Uterus (tissue), 4 donors: ENCODE measurements around the gene LMAN2. TPM values are rescaled to one million over a fixed set of nuclear protein-coding genes. Genes with fewer than 3 reads are reported as not detected.
"Not testable (repeated sequence)": the region's sequence is repeated elsewhere in the genome, so short reads cannot be mapped to it uniquely, and the experiment has no call there.

Experiments
- DNase-seq, 2 donors: peaks; one replicate each; pipeline ENCODE4 v3.0.0-alpha.2; 2019 to 2020
- H3K27ac ChIP-seq, 2 donors: fragments of 200-600 bp; sonication (generic); 1 replicate in 1 of 2; 2 replicates in 1 of 2; pipeline ENCODE4 v1.5.1; 2016 to 2018
- H3K27me3 ChIP-seq, 2 donors: fragments of 200-600 bp; sonication (generic); one replicate each; pipeline ENCODE4 v1.5.1; 2018 to 2019; ENCODE audit warnings: control low read depth in 1 of 2
- H3K36me3 ChIP-seq, 2 donors: fragments of 200-600 bp; sonication (generic); one replicate each; pipeline ENCODE4 v1.5.1; 2019; ENCODE audit warnings: control low read depth in 1 of 2
- H3K4me1 ChIP-seq, 2 donors: fragments of 200-600 bp; sonication (generic); one replicate each; pipeline ENCODE4 v1.5.1; 2018 to 2019; ENCODE audit warnings: control low read depth in 1 of 2
- H3K4me3 ChIP-seq, 2 donors: fragments of 200-600 bp; sonication (generic); 1 replicate in 1 of 2; 2 replicates in 1 of 2; pipeline ENCODE4 v1.5.1; 2018 to 2019; ENCODE audit warnings: mild to moderate bottlenecking in 1 of 2
- H3K9me3 ChIP-seq, 2 donors: fragments of 200-600 bp; sonication (generic); one replicate each; pipeline ENCODE4 v1.5.1; 2019; ENCODE audit warnings: control low read depth in 1 of 2
- POLR2A ChIP-seq, 2 donors: fragments of 450-650 bp; IDR thresholded peaks; one replicate each; pipeline ENCODE4 v1.6.1; 2016; ENCODE audit warnings: antibody characterized with exemption in 2 of 2, mild to moderate bottlenecking in 1 of 2, moderate library complexity in 1 of 2
- intact Hi-C: fragments of 100-400 bp; cut with DNase I; formaldehyde crosslinking; loops from one replicate; pipeline ENCODE4 v1.15.1; 2023; ENCODE audit warnings: low total_unique reads
- total RNA-seq, 4 donors: library from RNA; depleted of rRNA in 3 of 4; stranded (reverse); fragments of >200 nt in 3 of 4; gene quantifications; one replicate each; pipeline versions ENCODE4 v1.1.0 to v1.2.4, GENCODE V29; 2014 to 2023
- TF ChIP-seq, protein P1 (sequence below), 4 experiments: fragments of 200-600 bp in 2 of 4; fragments of 450-650 bp in 2 of 4; sonication (generic) in 2 of 4; IDR thresholded peaks; one replicate each; pipeline ENCODE4 v1.5.1; 2016 to 2019; ENCODE audit warnings: antibody characterized with exemption in 4 of 4, mild to moderate bottlenecking in 2 of 4, moderate library complexity in 1 of 4
- donor health status: DM: yes; HTN: yes; CAD: no.

Gene LMAN2
- total RNA-seq, 4 donors from 2014 or later, result 83.2 to 210 (median 170) TPM

DNA sequence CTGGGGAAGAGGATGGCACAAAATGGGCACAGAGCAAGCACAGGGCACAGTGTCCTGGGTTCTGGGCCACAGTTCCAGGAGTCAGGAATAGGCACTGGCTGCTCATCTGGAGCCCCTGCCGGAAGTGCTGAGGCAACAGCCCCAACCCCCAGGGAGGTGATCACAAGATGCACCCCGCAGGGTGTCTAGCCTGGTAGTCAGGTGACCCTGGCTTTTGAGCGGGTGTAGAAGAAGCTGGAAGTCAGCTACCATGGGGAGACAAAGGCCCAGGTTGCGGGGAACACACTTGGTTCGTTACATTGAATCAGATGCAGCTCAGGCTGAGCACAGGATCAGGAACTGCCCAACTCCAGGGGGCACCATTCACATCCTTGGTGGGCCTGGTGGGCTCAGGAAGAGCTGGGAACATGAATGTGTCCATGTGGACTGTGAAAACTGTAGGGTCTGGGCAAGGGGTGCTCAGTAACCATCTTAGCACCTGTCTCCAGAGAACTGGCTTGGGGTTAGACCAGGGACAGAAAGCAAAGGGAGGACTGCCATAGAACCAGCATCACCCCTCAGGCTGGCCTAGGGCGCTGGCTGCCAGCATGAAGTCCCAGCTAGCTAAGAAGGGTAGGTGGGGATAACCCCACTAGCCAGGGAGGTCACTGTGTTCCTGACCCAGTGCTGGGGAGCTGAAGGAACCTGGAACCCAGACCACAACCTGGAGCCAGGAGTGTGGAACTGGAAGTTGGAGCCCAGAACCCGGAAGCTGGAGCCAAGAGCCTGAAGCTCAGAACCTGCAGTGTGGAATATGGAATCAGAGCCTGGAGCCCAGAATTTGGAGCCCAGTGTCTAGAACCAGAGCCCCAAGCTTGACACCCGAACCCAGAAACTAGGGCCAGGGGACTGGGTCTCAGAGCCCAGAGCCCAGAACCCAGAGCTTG lies 26.6 kb upstream of the LMAN2 start:
- Histone ChIP-seq H3K4me3 (no peak overlapping the region), H3K9me3 (no peaks in the 10 kb centered on the region), H3K4me1 (no peaks in the 10 kb centered on the region), H3K27me3 (no peaks in the 10 kb centered on the region), H3K27ac (no peak overlapping the region), H3K36me3 (no peaks in the 10 kb centered on the region)
- intact Hi-C loops, result no loop called here
- DNase-seq, result no peak
- no peak for TF ChIP-seq POLR2A (IDR thresholded peaks at IDR 0.05)
- TF ChIP-seq, protein P1, sequence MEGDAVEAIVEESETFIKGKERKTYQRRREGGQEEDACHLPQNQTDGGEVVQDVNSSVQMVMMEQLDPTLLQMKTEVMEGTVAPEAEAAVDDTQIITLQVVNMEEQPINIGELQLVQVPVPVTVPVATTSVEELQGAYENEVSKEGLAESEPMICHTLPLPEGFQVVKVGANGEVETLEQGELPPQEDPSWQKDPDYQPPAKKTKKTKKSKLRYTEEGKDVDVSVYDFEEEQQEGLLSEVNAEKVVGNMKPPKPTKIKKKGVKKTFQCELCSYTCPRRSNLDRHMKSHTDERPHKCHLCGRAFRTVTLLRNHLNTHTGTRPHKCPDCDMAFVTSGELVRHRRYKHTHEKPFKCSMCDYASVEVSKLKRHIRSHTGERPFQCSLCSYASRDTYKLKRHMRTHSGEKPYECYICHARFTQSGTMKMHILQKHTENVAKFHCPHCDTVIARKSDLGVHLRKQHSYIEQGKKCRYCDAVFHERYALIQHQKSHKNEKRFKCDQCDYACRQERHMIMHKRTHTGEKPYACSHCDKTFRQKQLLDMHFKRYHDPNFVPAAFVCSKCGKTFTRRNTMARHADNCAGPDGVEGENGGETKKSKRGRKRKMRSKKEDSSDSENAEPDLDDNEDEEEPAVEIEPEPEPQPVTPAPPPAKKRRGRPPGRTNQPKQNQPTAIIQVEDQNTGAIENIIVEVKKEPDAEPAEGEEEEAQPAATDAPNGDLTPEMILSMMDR (IDR thresholded peaks at IDR 0.05), result no peak

DNA sequence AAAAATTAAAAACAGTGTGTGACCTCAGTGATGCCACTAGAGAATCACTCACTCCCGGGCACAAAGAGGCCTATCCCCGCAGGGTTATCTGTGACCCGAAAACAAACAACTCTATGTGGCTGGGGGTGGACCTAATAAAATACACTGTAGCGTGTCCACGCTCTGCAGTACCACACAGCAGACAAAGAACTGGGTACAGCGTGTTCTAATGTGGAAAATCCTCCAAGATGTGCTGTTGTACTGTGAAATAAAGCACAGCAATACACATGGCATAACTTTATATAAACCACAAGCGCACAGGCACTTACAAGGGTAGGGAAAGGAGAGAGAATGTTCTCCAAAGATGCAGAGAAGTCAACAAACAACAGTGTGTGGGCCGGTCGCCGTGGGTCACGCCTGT lies 24.6 kb upstream of the LMAN2 start:
- Histone ChIP-seq H3K36me3 (no peaks in the 10 kb centered on the region), H3K27ac (no peak overlapping the region), H3K27me3 (no peaks in the 10 kb centered on the region), H3K4me1 (peaks cover 0 to 1% of the 10 kb centered on the region in 2 donors), H3K4me3 (no peak overlapping the region), H3K9me3 (no peaks in the 10 kb centered on the region)
- TF ChIP-seq POLR2A (IDR thresholded peaks at IDR 0.05), result no peak
- TF ChIP-seq, protein P1 (IDR thresholded peaks at IDR 0.05), result no peak
- intact Hi-C loops, result no loop called here
- no peak for DNase-seq

DNA sequence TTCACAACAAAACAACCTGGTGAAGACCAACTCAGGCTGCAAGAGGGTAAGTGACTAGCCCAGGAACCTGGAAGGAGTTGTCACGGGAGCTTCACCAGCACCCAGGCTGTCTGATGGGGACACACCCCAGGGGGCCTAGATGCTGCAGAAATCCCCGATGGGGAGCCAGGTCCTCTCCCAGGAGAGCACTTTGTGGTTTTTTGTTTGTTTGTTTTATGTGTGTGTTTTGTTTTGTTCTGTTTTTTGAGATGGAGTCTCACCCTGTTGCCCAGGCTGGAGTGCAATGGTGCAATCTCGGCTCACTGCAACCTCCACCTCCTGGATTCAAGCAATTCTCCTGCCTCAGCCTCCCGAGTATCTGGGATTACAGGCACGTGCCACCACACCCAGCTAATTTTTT lies 24.0 kb upstream of the LMAN2 start:
- H3K27me3 ChIP-seq, DNase-seq, intact Hi-C loops, H3K27ac ChIP-seq, H3K4me1 ChIP-seq, H3K9me3 ChIP-seq, H3K4me3 ChIP-seq, H3K36me3 ChIP-seq: not testable (repeated sequence)

DNA sequence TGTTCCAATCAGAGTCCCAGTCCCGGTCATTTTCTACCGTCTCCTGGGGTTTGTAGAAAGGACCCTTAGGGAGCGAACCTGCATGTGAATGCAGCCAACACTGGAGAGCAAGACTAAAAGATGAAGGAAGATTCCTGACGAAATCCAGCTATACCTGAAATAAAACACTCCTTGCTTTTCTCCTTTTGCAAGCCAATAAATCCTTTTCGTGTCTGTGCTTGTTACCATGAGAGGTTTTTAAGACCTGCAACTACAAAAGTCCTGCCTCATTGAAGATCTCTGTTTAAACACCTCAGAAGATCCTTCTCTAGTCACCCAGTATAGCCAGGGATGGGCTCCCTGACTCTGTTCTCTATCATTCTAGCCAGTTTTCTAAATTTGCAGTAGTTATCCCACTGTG lies 22.7 kb upstream of the LMAN2 start:
- Histone ChIP-seq H3K4me3 (no peak overlapping the region), H3K4me1 (peaks cover 0 to 7% of the 10 kb centered on the region in 2 donors), H3K36me3 (no peaks in the 10 kb centered on the region), H3K9me3 (no peaks in the 10 kb centered on the region), H3K27me3 (no peaks in the 10 kb centered on the region), H3K27ac (no peak overlapping the region)
- intact Hi-C loops, result no loop called here
- DNase-seq, result no peak
- TF ChIP-seq, protein P1 (IDR thresholded peaks at IDR 0.05), result no peak
- TF ChIP-seq POLR2A (IDR thresholded peaks at IDR 0.05), result no peak

DNA sequence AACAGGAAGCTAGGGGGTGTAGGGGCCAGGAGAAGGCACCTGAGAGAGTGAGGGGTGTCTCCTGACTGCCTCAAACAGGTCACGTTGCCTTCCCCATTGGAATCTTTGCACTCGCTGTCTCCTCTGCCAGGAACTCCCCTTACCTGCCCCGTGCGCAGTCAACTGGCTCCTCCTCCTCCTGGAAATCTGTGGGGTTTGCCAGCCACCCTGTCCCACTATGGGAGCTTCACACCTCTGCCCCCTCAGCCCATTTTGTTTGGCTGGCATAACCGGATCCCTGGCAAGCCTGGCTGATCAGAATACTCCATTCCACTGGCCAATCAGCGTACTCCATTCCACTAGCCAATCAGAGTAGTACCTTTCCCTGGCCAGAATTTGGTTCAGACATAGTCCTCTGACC lies 22.3 kb upstream of the LMAN2 start:
- no peak for DNase-seq
- H3K27me3 ChIP-seq, result no peaks in the 10 kb centered on the region
- H3K9me3 ChIP-seq, result no peaks in the 10 kb centered on the region
- intact Hi-C loops, result no loop called here
- peaks cover 0 to 7% of the 10 kb centered on the region in 2 donors for H3K4me1 ChIP-seq
- H3K4me3 ChIP-seq, result no peak overlapping the region
- TF ChIP-seq, protein P1 (IDR thresholded peaks at IDR 0.05), result no peak
- TF ChIP-seq POLR2A (IDR thresholded peaks at IDR 0.05), result no peak
- H3K36me3 ChIP-seq, result no peaks in the 10 kb centered on the region
- no peak overlapping the region for H3K27ac ChIP-seq
